Peyer's patch (tissue), 4 donors: ENCODE data around the gene CSH2. TPM values are rescaled to one million over a fixed set of nuclear protein-coding genes. Genes with fewer than 3 reads are reported as not detected.
"Not testable (repeated sequence)": the region's sequence is repeated elsewhere in the genome, so short reads cannot be mapped to it uniquely, and the experiment has no call there.

ENCODE experiments used
- DNase-seq, 3 donors: peaks; one replicate each; pipeline ENCODE4 v3.0.0-alpha.2; 2017 to 2019
- H3K27ac ChIP-seq, 4 donors: fragments of 200-600 bp; sonication (generic); one replicate each; pipeline ENCODE4 v1.5.1; 2016 to 2019
- H3K27me3 ChIP-seq, 2 donors: fragments of 200-600 bp; sonication (generic); one replicate each; pipeline ENCODE4 v1.5.1; 2019
- H3K36me3 ChIP-seq, 3 donors: fragments of 200-600 bp; sonication (generic); one replicate each; pipeline ENCODE4 v1.5.1; 2016 to 2019
- H3K4me1 ChIP-seq, 4 donors: fragments of 200-600 bp; sonication (generic); one replicate each; pipeline ENCODE4 v1.5.1; 2016 to 2019
- H3K4me3 ChIP-seq, 4 donors: fragments of 200-600 bp; sonication (generic); 1 replicate in 3 of 4; 2 replicates in 1 of 4; pipeline ENCODE4 v1.5.1; 2016 to 2019; ENCODE audit warnings: mild to moderate bottlenecking in 1 of 4
- H3K9me3 ChIP-seq, 4 donors: fragments of 200-600 bp; sonication (generic); one replicate each; pipeline ENCODE4 v1.5.1; 2016 to 2019; ENCODE audit warnings: mild to moderate bottlenecking in 1 of 4
- total RNA-seq, 4 donors: library from RNA; depleted of rRNA; stranded (reverse); fragments of >200 nt; gene quantifications; one replicate each; pipeline ENCODE4 v1.1.0, GENCODE V29; 2016
- TF ChIP-seq, protein P1 (sequence below), 6 experiments: fragments of 450-650 bp in 4 of 6; fragments of 200-600 bp in 2 of 6; sonication (generic) in 1 of 6; IDR thresholded peaks; one replicate each; pipeline ENCODE4 v1.5.1; 2017 to 2019; ENCODE audit warnings: antibody characterized with exemption in 6 of 6, mild to moderate bottlenecking in 3 of 6, moderate library complexity in 1 of 6

CSH2 gene
- total RNA-seq, 4 donors from 2014 or later: not detected

DNA sequence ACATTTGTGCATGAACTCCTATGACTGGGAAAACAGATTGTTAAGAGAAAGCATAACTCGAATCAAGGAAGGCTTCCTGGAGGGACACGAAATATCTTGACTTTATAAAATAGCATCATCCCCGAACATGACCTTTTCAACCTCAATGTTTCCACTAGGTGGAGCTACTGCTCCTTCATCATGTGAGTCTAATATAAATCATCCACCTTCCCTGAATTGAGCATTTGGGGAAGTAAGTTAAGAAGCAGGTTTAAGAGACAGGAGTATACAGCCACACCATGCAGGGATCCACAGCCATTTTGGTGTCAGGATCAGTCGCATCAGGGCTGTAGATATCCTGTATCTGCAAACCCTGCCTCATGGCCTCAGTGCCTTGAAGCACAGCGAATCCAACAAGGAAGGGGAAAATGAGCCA lies 30.3 kb upstream of the CSH2 start:
- H3K27ac ChIP-seq, H3K27me3 ChIP-seq, H3K4me1 ChIP-seq, H3K4me3 ChIP-seq, H3K9me3 ChIP-seq, H3K36me3 ChIP-seq: not testable (repeated sequence)
- TF ChIP-seq, protein P1, sequence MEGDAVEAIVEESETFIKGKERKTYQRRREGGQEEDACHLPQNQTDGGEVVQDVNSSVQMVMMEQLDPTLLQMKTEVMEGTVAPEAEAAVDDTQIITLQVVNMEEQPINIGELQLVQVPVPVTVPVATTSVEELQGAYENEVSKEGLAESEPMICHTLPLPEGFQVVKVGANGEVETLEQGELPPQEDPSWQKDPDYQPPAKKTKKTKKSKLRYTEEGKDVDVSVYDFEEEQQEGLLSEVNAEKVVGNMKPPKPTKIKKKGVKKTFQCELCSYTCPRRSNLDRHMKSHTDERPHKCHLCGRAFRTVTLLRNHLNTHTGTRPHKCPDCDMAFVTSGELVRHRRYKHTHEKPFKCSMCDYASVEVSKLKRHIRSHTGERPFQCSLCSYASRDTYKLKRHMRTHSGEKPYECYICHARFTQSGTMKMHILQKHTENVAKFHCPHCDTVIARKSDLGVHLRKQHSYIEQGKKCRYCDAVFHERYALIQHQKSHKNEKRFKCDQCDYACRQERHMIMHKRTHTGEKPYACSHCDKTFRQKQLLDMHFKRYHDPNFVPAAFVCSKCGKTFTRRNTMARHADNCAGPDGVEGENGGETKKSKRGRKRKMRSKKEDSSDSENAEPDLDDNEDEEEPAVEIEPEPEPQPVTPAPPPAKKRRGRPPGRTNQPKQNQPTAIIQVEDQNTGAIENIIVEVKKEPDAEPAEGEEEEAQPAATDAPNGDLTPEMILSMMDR (IDR thresholded peaks at IDR 0.05): peak; percentile 21 to 46 (median 35)
- peak in 1 of 3 donors; percentile 39 for DNase-seq

DNA sequence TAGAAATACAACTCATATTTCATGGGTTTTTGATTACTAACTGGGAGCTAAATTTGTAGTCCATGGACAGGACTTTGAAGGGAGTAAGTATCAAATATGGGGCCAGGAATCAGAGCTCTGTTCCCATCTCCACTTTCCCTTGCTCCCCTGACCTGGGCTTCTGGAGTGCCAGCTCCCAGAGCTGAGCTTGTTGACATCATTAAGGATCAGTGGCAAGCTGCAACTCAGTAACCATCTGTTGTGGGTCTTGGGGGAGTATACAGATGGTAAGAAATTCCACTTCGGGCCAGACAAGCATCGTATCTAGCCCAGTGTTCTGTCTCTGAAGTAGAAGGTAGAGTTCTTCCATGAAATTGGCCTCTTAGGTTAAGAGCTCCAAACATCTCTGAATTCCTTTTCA lies 28.5 kb upstream of the CSH2 start:
- H3K27ac ChIP-seq, H3K4me1 ChIP-seq, H3K36me3 ChIP-seq, H3K9me3 ChIP-seq, H3K4me3 ChIP-seq, H3K27me3 ChIP-seq, DNase-seq: not testable (repeated sequence)

DNA sequence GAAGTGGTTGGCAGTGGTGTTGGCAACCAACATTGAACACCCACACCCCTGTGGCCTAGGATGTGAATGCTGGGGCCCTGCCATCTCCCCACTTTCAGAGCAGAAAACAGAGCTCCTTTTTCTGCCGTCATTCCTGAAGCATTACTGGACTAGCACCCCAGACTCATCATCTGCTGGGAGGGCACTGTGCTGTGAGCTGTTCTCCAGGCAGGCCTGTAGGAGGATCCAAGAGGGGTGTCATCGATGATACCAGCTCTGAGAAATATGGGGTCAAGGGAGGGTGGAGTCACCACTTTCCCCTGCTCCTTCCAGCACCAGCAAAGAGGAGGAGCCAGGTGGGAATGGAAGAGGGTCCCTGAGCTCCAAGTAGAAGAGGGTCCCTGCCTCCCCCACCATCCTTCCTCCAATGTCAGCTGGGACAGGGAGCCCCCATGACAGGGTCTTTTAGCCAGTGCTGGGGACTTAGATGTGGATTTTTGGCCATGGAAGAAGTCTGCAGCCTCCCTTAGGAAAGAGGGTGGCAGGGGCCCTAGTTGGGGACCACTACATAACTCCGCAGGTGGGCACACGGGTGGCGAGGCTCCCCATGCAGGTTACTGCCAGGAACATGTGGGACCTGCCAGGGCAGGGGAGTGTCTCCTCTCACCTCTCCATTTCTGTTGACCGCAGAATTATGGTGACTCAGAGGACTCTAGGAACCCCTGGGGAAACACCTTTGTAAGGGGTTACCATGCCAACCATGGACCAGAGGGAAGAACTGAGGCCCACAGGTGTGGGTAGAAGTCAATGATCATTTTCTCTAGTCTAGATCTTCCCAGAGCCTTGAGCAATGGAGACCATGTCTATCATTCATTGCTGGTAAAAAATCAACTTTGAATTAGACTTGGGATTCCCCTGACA lies 25.7 kb upstream of the CSH2 start:
- H3K36me3 ChIP-seq, H3K4me1 ChIP-seq, H3K4me3 ChIP-seq, H3K27ac ChIP-seq, H3K27me3 ChIP-seq, DNase-seq, H3K9me3 ChIP-seq: not testable (repeated sequence)

DNA sequence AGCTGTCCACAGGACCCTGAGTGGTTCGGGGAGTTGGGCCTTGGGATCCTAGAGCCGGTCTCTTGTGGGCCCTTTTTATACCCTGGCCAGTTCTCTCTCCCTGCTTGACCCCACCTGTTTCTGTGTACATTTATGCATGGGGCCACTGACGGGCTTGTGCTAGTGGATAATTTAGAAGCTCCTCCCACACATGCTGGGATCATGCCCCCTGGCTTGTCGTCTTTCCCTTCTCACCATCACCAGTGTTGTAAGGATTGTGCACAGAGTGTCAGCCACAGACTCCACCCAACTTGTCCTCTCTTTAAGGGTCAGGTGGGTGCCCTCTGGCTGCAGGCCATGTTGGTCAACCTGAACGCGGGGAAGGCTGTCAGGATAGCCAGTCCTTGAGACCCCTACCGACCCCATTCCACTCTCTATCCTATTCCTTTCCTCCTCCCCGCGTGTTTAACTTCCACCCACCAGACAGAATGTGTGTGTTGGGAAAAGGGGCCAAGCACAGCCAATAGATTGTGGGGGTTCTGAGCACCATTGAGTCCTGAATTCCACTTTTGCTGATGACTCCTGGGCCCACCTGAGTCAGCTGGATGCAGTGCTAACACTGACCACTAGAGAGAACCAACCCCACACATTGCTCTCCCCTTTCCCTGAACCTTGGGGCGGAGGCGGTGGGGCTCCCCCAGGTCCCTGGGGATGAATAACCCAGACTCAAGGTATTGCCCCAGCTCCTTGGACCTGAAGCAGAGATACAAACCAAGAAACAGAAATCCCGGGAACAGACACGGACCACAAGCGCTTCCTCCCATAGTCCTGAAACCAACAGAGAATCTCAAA lies 23.3 kb upstream of the CSH2 start, which contains the start of gene CSH1:
TSS of gene CSH1 (minus strand) at position 51 of the 831 bp plus-strand sequence. CDS start 63 bp downstream, outside the sequence.
- H3K4me1 ChIP-seq, H3K27ac ChIP-seq, H3K36me3 ChIP-seq, DNase-seq, H3K9me3 ChIP-seq, H3K27me3 ChIP-seq, H3K4me3 ChIP-seq: not testable (repeated sequence)

DNA sequence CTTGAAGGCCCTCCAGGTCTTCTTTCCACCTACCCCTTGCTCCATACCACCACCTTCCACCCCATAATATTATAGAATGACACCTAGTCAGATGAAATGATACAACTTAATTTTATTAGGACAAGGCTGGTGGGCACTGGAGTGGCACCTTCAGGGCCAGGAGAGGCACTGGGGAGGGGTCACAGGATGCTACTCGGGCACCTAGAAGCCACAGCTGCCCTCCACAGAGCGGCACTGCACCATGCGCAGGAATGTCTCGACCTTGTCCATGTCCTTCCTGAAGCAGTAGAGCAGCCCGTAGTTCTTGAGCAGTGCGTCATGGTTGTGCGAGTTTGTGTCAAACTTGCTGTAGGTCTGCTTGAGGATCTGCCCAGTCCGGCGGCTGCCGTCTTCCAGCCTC lies 21.3 kb upstream of the CSH2 start:
- H3K4me1 ChIP-seq, H3K9me3 ChIP-seq: not testable (repeated sequence)

DNA sequence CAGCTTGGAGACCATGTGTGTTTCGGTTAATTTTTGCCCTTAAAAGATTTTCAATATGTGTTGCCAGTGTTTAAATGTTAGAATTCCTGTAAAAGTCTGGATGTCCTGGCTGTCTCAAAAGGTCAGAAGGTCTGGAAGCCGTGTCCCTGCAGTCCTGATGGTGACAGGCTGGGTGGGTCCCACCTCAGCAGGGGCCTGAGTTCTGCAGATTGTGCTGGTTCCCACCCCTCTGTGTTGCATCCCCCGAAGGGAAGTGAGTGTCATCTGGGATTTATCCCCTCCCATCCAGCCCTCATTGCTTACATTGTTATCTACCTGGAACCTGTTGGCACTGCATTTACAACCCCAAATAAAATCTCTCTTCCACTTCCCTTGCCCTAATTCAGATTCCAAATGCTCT lies 20.5 kb upstream of the CSH2 start:
- not testable (repeated sequence) for H3K9me3 ChIP-seq, H3K36me3 ChIP-seq, H3K27ac ChIP-seq, H3K4me3 ChIP-seq, H3K27me3 ChIP-seq, DNase-seq, H3K4me1 ChIP-seq

More for the DNA sequence above, 21.3 kb upstream of the CSH2 start:
- not testable (repeated sequence) for H3K36me3 ChIP-seq, H3K4me3 ChIP-seq, DNase-seq, H3K27me3 ChIP-seq, H3K27ac ChIP-seq

DNA sequence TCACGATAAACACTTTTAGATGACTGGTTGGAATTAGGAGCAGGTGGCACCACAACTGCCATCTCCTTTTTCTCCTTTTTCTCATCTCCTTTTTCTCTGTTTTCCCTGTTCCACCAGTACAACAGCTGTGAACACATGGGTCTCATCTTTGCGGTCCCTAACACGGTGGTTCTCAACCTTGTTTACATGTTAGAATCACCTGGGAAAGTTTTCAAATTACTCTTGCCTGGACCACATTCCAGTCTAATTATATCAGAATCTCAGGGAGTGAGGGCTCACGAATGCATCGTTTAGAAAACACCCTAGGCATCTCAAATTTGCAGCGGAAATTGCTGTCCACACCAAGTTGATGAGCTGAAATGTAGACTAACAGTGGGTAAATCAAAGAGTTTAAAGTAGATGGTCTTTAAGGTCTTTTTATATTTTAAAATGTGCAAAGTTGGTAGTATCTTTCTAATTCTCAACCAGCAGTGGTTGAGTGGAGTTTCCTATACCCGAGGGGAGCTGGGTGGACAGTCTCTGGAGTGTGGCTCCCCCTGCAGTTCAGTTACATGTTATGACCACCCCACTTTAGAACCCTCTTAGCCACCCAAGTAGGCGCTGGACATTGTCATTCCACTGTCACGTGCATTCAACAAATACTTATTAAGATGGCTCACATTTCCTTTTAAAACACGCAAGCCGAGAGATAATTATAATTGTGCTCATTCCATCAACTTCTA lies 19.0 kb upstream of the CSH2 start:
- not testable (repeated sequence) for DNase-seq, H3K4me3 ChIP-seq, H3K9me3 ChIP-seq, H3K4me1 ChIP-seq, H3K27me3 ChIP-seq, H3K36me3 ChIP-seq, H3K27ac ChIP-seq

DNA sequence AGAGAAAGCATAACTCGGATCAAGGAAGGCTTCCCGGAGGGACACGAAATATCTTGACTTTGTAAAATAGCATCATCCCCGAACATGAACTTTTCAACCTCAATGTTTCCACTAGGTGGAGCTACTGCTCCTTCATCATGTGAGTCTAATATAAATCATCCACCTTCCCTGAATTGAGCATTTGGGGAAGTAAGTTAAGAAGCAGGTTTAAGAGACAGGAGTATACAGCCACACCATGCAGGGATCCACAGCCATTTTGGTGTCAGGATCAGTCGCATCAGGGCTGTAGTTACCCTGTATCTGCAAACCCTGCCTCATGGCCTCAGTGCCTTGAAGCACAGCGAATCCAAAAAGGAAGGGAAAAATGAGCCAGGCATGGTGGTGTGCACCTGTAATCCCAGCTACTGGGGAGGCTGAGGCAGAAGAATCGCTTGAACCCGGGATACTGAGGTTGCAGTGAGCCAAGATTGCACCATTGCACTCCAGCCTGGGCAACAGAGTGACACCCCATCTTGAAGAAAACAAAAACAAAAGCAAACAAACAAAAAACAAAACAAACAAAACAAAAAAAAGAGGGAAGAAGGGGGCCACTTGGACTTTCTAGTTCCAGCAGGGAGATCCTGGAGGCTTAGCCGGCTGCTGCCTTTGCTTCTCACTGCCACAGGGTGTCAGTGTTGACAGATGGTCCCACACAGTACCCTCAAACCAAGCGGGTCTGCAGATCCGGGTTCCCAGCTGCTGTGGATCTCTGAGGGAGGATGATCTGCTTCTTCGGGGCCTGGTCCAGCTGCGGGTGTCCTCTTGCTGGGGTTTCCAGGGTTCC lies 15.8 kb upstream of the CSH2 start:
- TF ChIP-seq, protein P1 (IDR thresholded peaks at IDR 0.05): peak in 4 of 6 experiments; percentile 14 to 34 (median 28)
- H3K27ac ChIP-seq, H3K9me3 ChIP-seq, H3K4me1 ChIP-seq, H3K36me3 ChIP-seq, H3K27me3 ChIP-seq, H3K4me3 ChIP-seq: not testable (repeated sequence)
- DNase-seq: peak in 1 of 3 donors; percentile 27

DNA sequence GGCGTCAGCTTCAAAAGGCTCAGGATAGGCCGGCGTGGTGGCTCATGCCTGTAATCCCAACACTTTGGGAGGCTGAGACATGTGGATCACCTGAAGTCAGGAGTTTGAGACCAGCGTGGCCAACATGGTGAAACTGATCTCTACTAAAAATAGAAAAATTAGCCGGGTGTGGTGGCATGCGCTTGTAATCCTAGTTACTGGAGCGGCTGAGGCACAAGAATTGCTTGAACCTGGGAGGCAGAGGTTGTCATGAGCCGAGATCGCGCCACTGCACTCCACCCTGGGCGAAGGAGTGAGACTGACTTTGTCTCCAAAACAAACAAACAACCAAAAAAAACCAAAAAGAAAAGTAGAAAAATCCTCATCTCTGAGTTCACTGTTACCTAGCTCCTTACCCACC lies 11.6 kb upstream of the CSH2 start:
- H3K4me3 ChIP-seq, DNase-seq, H3K9me3 ChIP-seq, H3K4me1 ChIP-seq, H3K27ac ChIP-seq, H3K36me3 ChIP-seq, H3K27me3 ChIP-seq: not testable (repeated sequence)

DNA sequence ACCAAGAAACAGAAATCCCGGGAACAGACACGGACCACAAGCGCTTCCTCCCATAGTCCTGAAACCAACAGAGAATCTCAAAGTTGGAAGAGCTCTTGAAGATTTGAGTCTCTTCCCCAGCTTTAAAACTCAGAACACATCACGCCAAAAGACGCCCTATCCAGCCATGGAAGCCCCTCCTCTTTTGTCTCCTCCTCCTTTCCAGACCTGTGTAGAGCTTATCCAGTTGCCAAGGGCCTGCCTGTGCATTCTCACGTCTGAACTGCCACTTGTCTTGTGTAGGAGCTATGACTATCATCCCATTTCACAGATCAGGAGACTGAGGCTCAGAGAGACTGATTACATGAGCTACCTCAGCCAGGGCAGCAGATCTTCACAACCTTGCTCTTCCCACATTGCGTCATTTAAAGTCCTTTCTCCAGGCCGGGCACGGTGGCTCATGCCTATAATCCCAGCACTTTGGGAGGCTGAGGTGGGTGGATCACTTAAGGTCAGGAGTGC lies 9.2 kb upstream of the CSH2 start:
- not testable (repeated sequence) for H3K27ac ChIP-seq, DNase-seq, H3K27me3 ChIP-seq, H3K4me1 ChIP-seq, H3K4me3 ChIP-seq, H3K36me3 ChIP-seq, H3K9me3 ChIP-seq
